HG03558 (cell line): ENCODE data around the gene SYNE1.
A peak's percentile ranks its signal among the peaks of the same experiment; 100 is the strongest.
"Not testable (repeated sequence)": the region's sequence is repeated elsewhere in the genome, so short reads cannot be mapped to it uniquely, and the experiment has no call there.

Experiments
- ATAC-seq: cut with Tn5 transposase; IDR thresholded peaks from one replicate; pipeline ENCODE4 v1.9.1; 2021; ENCODE audit warnings: moderate number of reproducible peaks; ENCODE audit not compliant: unreplicated experiment; ENCODE audit errors: extremely low read depth

SYNE1 gene

GRCh38 chr6:152170702-152171667, 466.2 kb downstream of the SYNE1 start:
- ATAC-seq: peak; percentile 97

GRCh38 chr6:152170313-152170701, 466.9 kb downstream of the SYNE1 start:
- ATAC-seq: no peak

GRCh38 chr6:152167641-152168603, 469.2 kb downstream of the SYNE1 start:
- no peak for ATAC-seq

GRCh38 chr6:152166897-152167296, 470.3 kb downstream of the SYNE1 start:
- no peak for ATAC-seq

GRCh38 chr6:152166497-152166896, 470.7 kb downstream of the SYNE1 start:
- ATAC-seq: no peak

GRCh38 chr6:152164957-152165356, 472.2 kb downstream of the SYNE1 start:
- no peak for ATAC-seq

GRCh38 chr6:152161501-152161900, 475.7 kb downstream of the SYNE1 start:
- no peak for ATAC-seq

- peak; percentile 95 for ATAC-seq
Measured at GRCh38 chr6:152160346-152160745, 476.8 kb downstream of the SYNE1 start.

- ATAC-seq: no peak
Measured at GRCh38 chr6:152155792-152156191, 481.4 kb downstream of the SYNE1 start.

GRCh38 chr6:152154559-152155356, 482.4 kb downstream of the SYNE1 start:
- no peak for ATAC-seq

GRCh38 chr6:152151920-152152319, 485.2 kb downstream of the SYNE1 start:
- ATAC-seq: no peak

GRCh38 chr6:152150196-152150595, 487.0 kb downstream of the SYNE1 start:
- no peak for ATAC-seq

GRCh38 chr6:152148412-152148811, 488.8 kb downstream of the SYNE1 start:
- ATAC-seq: no peak

- no peak for ATAC-seq
Measured at GRCh38 chr6:152147269-152147668, 489.9 kb downstream of the SYNE1 start.

GRCh38 chr6:152146385-152146784, 490.8 kb downstream of the SYNE1 start:
- ATAC-seq: no peak

GRCh38 chr6:152143359-152143758, 493.8 kb downstream of the SYNE1 start:
- ATAC-seq: no peak

GRCh38 chr6:152142105-152142504, 495.1 kb downstream of the SYNE1 start:
- no peak for ATAC-seq

- not testable (repeated sequence) for ATAC-seq
Measured at GRCh38 chr6:152138344-152138743, 498.8 kb downstream of the SYNE1 start.

- no peak for ATAC-seq
Measured at GRCh38 chr6:152136449-152136825, 500.7 kb downstream of the SYNE1 start.
